SK-N-SH treated with all-trans-retinoic acid at 6 μM for 48 hours (cell line): Measurements from ENCODE around the gene SACS.

ENCODE experiments used
- ATAC-seq: fragments of 200-7000 bp; cut with Tn5 transposase; 3 replicates; pipeline ENCODE4 v1.9.1; 2020; ENCODE audit warnings: mild to moderate bottlenecking, moderate library complexity
- ARNTL ChIP-seq: fragments of 450-650 bp; formaldehyde crosslinking; IDR thresholded peaks from 2 replicates; pipeline ENCODE4 v1.5.0; 2020; ENCODE audit warnings: low read depth, mild to moderate bottlenecking, moderate library complexity, borderline replicate concordance
- BACH2 ChIP-seq: fragments of 250-450 bp; sonication (Bioruptor Pico); IDR thresholded peaks from 2 replicates; pipeline ENCODE4 v1.9.0; 2021; ENCODE audit warnings: mild to moderate bottlenecking, borderline replicate concordance
- CSDC2 ChIP-seq: fragments of 250-450 bp; sonication (Bioruptor Pico); IDR thresholded peaks from 2 replicates; pipeline ENCODE4 v1.5.0; 2020; ENCODE audit warnings: mild to moderate bottlenecking, moderate library complexity
- CSRNP3 ChIP-seq: fragments of 250-450 bp; sonication (Bioruptor Pico); IDR thresholded peaks from 2 replicates; pipeline ENCODE4 v1.5.1; 2021; ENCODE audit warnings: mild to moderate bottlenecking, moderate library complexity
- ESRRG ChIP-seq: fragments of 250-450 bp; sonication (Bioruptor Pico); IDR thresholded peaks from 2 replicates; pipeline ENCODE4 v1.6.1; 2021; ENCODE audit warnings: mild to moderate bottlenecking
- GLIS3 ChIP-seq: fragments of 250-450 bp; sonication (Bioruptor Pico); IDR thresholded peaks from 2 replicates; pipeline ENCODE4 v1.5.0; 2020; ENCODE audit warnings: mild to moderate bottlenecking, moderate library complexity
- ISL1 ChIP-seq: fragments of 250-450 bp; sonication (Bioruptor Pico); IDR thresholded peaks from 2 replicates; pipeline ENCODE4 v2.1.2; 2022; ENCODE audit warnings: mild to moderate bottlenecking, moderate library complexity
- OSR1 ChIP-seq: fragments of 250-450 bp; sonication (Bioruptor Pico); IDR thresholded peaks from 2 replicates; pipeline ENCODE4 v1.8.0; 2022; ENCODE audit warnings: moderate library complexity, mild to moderate bottlenecking, inconsistent platforms
- POU6F1 ChIP-seq: fragments of 250-450 bp; sonication (Bioruptor Pico); IDR thresholded peaks from 2 replicates; pipeline ENCODE4 v1.8.0; 2021; ENCODE audit warnings: low read depth, mild to moderate bottlenecking, moderate library complexity, borderline replicate concordance
- PPARA ChIP-seq: fragments of 250-450 bp; sonication (Bioruptor Pico); IDR thresholded peaks from 2 replicates; pipeline ENCODE4 v1.5.0; 2020; ENCODE audit warnings: mild to moderate bottlenecking, borderline replicate concordance
- RARB ChIP-seq: fragments of 250-450 bp; sonication (Bioruptor Pico); IDR thresholded peaks from 2 replicates; pipeline ENCODE4 v1.8.0; 2021; ENCODE audit warnings: mild to moderate bottlenecking, moderate library complexity
- SNAI2 ChIP-seq: fragments of 250-450 bp; sonication (Bioruptor Pico); IDR thresholded peaks from 2 replicates; pipeline ENCODE4 v1.5.0; 2020; ENCODE audit warnings: mild to moderate bottlenecking, moderate library complexity
- TCF4 ChIP-seq: fragments of 250-450 bp; sonication (Bioruptor Pico); IDR thresholded peaks from 2 replicates; pipeline ENCODE4 v1.8.0; 2021; ENCODE audit warnings: mild to moderate bottlenecking, moderate library complexity, borderline replicate concordance
- TOX ChIP-seq: fragments of 250-450 bp; sonication (Bioruptor Pico); IDR thresholded peaks from 2 replicates; pipeline ENCODE4 v1.8.0; 2021; ENCODE audit warnings: mild to moderate bottlenecking, moderate library complexity, borderline replicate concordance
- ZC3H10 ChIP-seq: fragments of 250-450 bp; sonication (Bioruptor Pico); IDR thresholded peaks from 2 replicates; pipeline ENCODE4 v1.5.1; 2021; ENCODE audit warnings: mild to moderate bottlenecking, moderate library complexity
- ZFP3 ChIP-seq: fragments of 250-450 bp; sonication (Bioruptor Pico); IDR thresholded peaks from 2 replicates; pipeline ENCODE4 v1.5.0; 2020; ENCODE audit warnings: mild to moderate bottlenecking, moderate library complexity
- ZNF565 ChIP-seq: fragments of 450-650 bp; formaldehyde crosslinking; conservative IDR thresholded peaks from 2 replicates; pipeline ENCODE4 v1.5.0; 2020; ENCODE audit warnings: low read depth, mild to moderate bottlenecking, moderate library complexity
- ZNF70 ChIP-seq: fragments of 450-650 bp; formaldehyde crosslinking; IDR thresholded peaks from 2 replicates; pipeline ENCODE4 v1.5.0; 2020; ENCODE audit warnings: mild to moderate bottlenecking, moderate library complexity
- TF ChIP-seq, protein P1 (sequence below): fragments of 250-450 bp; sonication (Bioruptor Pico); IDR thresholded peaks from 2 replicates; pipeline ENCODE4 v1.5.0; 2020; ENCODE audit warnings: mild to moderate bottlenecking, moderate library complexity
- TF ChIP-seq, protein P2 (sequence below): fragments of 250-450 bp; sonication (Bioruptor Pico); IDR thresholded peaks from 2 replicates; pipeline ENCODE4 v1.5.1; 2020; ENCODE audit warnings: low read depth, mild to moderate bottlenecking, moderate library complexity

SACS gene

GRCh38 chr13:23472189-23472588 is 38.7 kb upstream of the SACS start:
- no peak for TF ChIP-seq ZNF565 (CRISPR knock-in tag)
- TF ChIP-seq TOX (CRISPR knock-in tag) = no peak
- TF ChIP-seq BACH2 (CRISPR knock-in tag) = no peak
- TF ChIP-seq POU6F1 (CRISPR knock-in tag) = no peak
- no peak for TF ChIP-seq SNAI2 (CRISPR knock-in tag)
- no peak for TF ChIP-seq TCF4 (CRISPR knock-in tag)
- TF ChIP-seq ZC3H10 (CRISPR knock-in tag) = no peak
- no peak for TF ChIP-seq RARB
- no peak for TF ChIP-seq ISL1 (CRISPR knock-in tag)
- no peak for ATAC-seq

GRCh38 chr13:23470790-23471614 is 37.5 kb upstream of the SACS start:
- ATAC-seq = no peak
- TF ChIP-seq ZNF70 (CRISPR knock-in tag) = no peak
- no peak for TF ChIP-seq ARNTL (CRISPR knock-in tag)
- no peak for TF ChIP-seq ZNF565 (CRISPR knock-in tag)
- TF ChIP-seq CSRNP3 (CRISPR knock-in tag) = no peak
- no peak for TF ChIP-seq SNAI2 (CRISPR knock-in tag)
- TF ChIP-seq ESRRG (CRISPR knock-in tag) = no peak
- no peak for TF ChIP-seq ZFP3
- no peak for TF ChIP-seq OSR1
- no peak for TF ChIP-seq BACH2 (CRISPR knock-in tag)
- TF ChIP-seq, protein P1, sequence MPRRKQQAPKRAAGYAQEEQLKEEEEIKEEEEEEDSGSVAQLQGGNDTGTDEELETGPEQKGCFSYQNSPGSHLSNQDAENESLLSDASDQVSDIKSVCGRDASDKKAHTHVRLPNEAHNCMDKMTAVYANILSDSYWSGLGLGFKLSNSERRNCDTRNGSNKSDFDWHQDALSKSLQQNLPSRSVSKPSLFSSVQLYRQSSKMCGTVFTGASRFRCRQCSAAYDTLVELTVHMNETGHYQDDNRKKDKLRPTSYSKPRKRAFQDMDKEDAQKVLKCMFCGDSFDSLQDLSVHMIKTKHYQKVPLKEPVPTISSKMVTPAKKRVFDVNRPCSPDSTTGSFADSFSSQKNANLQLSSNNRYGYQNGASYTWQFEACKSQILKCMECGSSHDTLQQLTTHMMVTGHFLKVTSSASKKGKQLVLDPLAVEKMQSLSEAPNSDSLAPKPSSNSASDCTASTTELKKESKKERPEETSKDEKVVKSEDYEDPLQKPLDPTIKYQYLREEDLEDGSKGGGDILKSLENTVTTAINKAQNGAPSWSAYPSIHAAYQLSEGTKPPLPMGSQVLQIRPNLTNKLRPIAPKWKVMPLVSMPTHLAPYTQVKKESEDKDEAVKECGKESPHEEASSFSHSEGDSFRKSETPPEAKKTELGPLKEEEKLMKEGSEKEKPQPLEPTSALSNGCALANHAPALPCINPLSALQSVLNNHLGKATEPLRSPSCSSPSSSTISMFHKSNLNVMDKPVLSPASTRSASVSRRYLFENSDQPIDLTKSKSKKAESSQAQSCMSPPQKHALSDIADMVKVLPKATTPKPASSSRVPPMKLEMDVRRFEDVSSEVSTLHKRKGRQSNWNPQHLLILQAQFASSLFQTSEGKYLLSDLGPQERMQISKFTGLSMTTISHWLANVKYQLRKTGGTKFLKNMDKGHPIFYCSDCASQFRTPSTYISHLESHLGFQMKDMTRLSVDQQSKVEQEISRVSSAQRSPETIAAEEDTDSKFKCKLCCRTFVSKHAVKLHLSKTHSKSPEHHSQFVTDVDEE (CRISPR knock-in tag) = no peak
- no peak for TF ChIP-seq ZC3H10 (CRISPR knock-in tag)
- TF ChIP-seq PPARA (CRISPR knock-in tag) = no peak
- TF ChIP-seq, protein P2, sequence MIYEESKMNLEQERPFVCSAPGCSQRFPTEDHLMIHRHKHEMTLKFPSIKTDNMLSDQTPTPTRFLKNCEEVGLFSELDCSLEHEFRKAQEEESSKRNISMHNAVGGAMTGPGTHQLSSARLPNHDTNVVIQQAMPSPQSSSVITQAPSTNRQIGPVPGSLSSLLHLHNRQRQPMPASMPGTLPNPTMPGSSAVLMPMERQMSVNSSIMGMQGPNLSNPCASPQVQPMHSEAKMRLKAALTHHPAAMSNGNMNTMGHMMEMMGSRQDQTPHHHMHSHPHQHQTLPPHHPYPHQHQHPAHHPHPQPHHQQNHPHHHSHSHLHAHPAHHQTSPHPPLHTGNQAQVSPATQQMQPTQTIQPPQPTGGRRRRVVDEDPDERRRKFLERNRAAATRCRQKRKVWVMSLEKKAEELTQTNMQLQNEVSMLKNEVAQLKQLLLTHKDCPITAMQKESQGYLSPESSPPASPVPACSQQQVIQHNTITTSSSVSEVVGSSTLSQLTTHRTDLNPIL (CRISPR knock-in tag) = no peak
- no peak for TF ChIP-seq GLIS3 (CRISPR knock-in tag)
- TF ChIP-seq RARB = no peak
- TF ChIP-seq POU6F1 (CRISPR knock-in tag) = no peak
- TF ChIP-seq TOX (CRISPR knock-in tag) = no peak
- TF ChIP-seq CSDC2 (CRISPR knock-in tag) = no peak

- TF ChIP-seq ZC3H10 (CRISPR knock-in tag) = no peak
These were observed 36.5 kb upstream of the SACS start for GRCh38 chr13:23469951-23470421.

More at GRCh38 chr13:23469951-23470421, 36.5 kb upstream of the SACS start:
- ATAC-seq = no peak
